ENCODE data around the gene COL4A1.

The COL4A1 gene

GRCh38 chr13:110099922-110100321 lies 207.0 kb downstream of the COL4A1 start:
- no peak overlapping the region for H3K27ac ChIP-seq
- TF ChIP-seq, protein P1, sequence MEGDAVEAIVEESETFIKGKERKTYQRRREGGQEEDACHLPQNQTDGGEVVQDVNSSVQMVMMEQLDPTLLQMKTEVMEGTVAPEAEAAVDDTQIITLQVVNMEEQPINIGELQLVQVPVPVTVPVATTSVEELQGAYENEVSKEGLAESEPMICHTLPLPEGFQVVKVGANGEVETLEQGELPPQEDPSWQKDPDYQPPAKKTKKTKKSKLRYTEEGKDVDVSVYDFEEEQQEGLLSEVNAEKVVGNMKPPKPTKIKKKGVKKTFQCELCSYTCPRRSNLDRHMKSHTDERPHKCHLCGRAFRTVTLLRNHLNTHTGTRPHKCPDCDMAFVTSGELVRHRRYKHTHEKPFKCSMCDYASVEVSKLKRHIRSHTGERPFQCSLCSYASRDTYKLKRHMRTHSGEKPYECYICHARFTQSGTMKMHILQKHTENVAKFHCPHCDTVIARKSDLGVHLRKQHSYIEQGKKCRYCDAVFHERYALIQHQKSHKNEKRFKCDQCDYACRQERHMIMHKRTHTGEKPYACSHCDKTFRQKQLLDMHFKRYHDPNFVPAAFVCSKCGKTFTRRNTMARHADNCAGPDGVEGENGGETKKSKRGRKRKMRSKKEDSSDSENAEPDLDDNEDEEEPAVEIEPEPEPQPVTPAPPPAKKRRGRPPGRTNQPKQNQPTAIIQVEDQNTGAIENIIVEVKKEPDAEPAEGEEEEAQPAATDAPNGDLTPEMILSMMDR (conservative IDR thresholded peaks at IDR 0.05): no peak

All from VCaP (cell line).